DND-41 (cell line): ENCODE results near the gene RPL5.

ENCODE experiments used
- ATAC-seq: fragments of 200-7000 bp; cut with Tn5 transposase; 3 replicates; pipeline ENCODE4 v1.9.1; 2021; ENCODE audit warnings: low read depth; ENCODE audit not compliant: insufficient read depth
- DNase-seq: peaks from one replicate; pipeline ENCODE4 v3.0.0-alpha.2; 2020
- H2AFZ ChIP-seq: 2 replicates; pipeline ENCODE4 v1.6.0; 2012; ENCODE audit warnings: low read depth, low read length
- H3K27ac ChIP-seq: 2 replicates; pipeline ENCODE4 v1.5.1; 2012; ENCODE audit warnings: low read length, inconsistent platforms
- H3K27me3 ChIP-seq: fragments of 200-600 bp; sonication (generic); 2 replicates; pipeline ENCODE4 v1.6.0; 2012; ENCODE audit warnings: low read length, mild to moderate bottlenecking, inconsistent platforms; ENCODE audit not compliant: insufficient read depth, poor library complexity
- H3K36me3 ChIP-seq: 2 replicates; pipeline ENCODE4 v1.5.1; 2012; ENCODE audit warnings: low read length, inconsistent platforms; ENCODE audit not compliant: insufficient read depth
- H3K4me1 ChIP-seq: 2 replicates; pipeline ENCODE4 v1.5.1; 2012; ENCODE audit warnings: mild to moderate bottlenecking, low read length; ENCODE audit not compliant: insufficient read depth
- H3K4me2 ChIP-seq: 2 replicates; pipeline ENCODE4 v1.6.0; 2012; ENCODE audit warnings: mild to moderate bottlenecking, moderate library complexity, low read length, inconsistent platforms; ENCODE audit not compliant: insufficient read depth
- H3K4me3 ChIP-seq, 2 experiments: fragments of 200-600 bp in 1 of 2; shearing (Covaris generic) in 1 of 2; 2 replicates each; pipeline ENCODE4 v1.5.1; 2012 to 2016; ENCODE audit warnings: inconsistent platforms in 2 of 2, low read length in 2 of 2, mild to moderate bottlenecking in 2 of 2, low read depth in 1 of 2, moderate library complexity in 1 of 2
- H3K79me2 ChIP-seq: 2 replicates; pipeline ENCODE4 v1.6.0; 2012; ENCODE audit warnings: low read length, inconsistent platforms; ENCODE audit not compliant: insufficient read depth
- H3K9ac ChIP-seq: 2 replicates; pipeline ENCODE4 v1.6.0; 2012; ENCODE audit warnings: low read depth, mild to moderate bottlenecking, inconsistent platforms, low read length, moderate library complexity
- H3K9me3 ChIP-seq: 2 replicates; pipeline ENCODE4 v1.5.1; 2012; ENCODE audit warnings: low read length, moderate library complexity, mild to moderate bottlenecking, inconsistent platforms; ENCODE audit not compliant: insufficient read depth, severe bottlenecking
- H4K20me1 ChIP-seq: 2 replicates; pipeline ENCODE4 v1.6.0; 2012; ENCODE audit warnings: low read length; ENCODE audit not compliant: insufficient read depth
- CTCF ChIP-seq: IDR thresholded peaks from 2 replicates; pipeline ENCODE4 v1.5.1; 2012; ENCODE audit warnings: borderline replicate concordance, low read length, moderate library complexity, mild to moderate bottlenecking; ENCODE audit not compliant: poor library complexity, severe bottlenecking; ENCODE audit errors: extremely low read depth
- EZH2 ChIP-seq: IDR thresholded peaks from 3 replicates; pipeline ENCODE4 v1.6.1; 2012; ENCODE audit warnings: borderline replicate concordance, low read depth, mild to moderate bottlenecking, moderate library complexity, low read length, inconsistent platforms; ENCODE audit not compliant: severe bottlenecking

Gene RPL5

GRCh38 chr1:92831368-92831761, 475 bp upstream of the RPL5 start:
- peak overlapping the region; percentile 88 for H2AFZ ChIP-seq
- DNase-seq: no peak
- H3K27me3 ChIP-seq: no peaks in the 10 kb centered on the region
- H3K9ac ChIP-seq: peak overlapping the region; percentile 82
- peak overlapping the region; percentile 63 for H3K4me2 ChIP-seq
- H3K36me3 ChIP-seq: peaks cover 44% of the 10 kb centered on the region
- H3K79me2 ChIP-seq: peaks cover 45% of the 10 kb centered on the region
- no peaks in the 10 kb centered on the region for H3K9me3 ChIP-seq
- peaks cover 36% of the 10 kb centered on the region for H3K4me1 ChIP-seq
- peak overlapping the region; percentile 97; the same call in 1 of the 2 replicates for H3K27ac ChIP-seq
- no peak for ATAC-seq
- TF ChIP-seq EZH2 (no peak), CTCF (no peak)
- peaks cover 42% of the 10 kb centered on the region for H4K20me1 ChIP-seq
- peak overlapping the region; percentile 78 to 83; a peak in 3 of 4 replicates for H3K4me3 ChIP-seq

DNA sequence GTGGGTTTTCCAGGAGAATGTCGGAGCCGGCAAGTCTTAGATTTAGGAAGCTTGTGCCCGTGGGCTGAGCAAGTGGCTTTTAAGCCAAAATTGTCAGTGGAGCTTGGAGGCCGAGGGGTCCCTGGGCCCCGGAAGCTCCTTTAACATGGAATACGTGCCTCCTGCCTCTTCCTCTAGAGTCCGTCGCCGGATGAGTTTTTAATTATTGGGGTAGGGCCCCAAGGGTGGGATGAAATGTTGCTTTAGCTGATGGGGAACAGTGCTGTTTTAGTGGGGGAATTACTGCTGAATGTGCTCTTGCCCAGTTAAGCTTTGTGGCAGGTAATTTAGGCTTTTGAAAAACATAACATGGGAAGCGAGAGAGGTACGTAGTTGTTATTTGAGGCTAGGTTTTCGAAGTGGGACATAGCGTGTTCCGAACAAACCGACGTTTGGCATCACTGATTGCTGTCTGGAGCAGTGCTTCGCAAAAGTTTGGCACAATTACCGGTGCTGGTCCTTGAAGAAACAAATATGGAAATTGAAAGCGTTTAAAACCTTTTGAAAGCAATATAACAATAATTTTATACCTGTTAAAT, 786 bp downstream of the RPL5 start:
- Histone ChIP-seq H3K79me2 (peaks cover 58% of the 10 kb centered on the region), H3K4me3 (peak overlapping the region; percentile 78 to 83), H3K4me1 (peaks cover 49% of the 10 kb centered on the region), H3K27me3 (no peaks in the 10 kb centered on the region), H3K27ac (peak overlapping the region; percentile 97), H3K4me2 (peak overlapping the region; percentile 76), H3K36me3 (peaks cover 57% of the 10 kb centered on the region), H2AFZ (peak overlapping the region; percentile 88), H3K9ac (peak overlapping the region; percentile 82), H3K9me3 (no peaks in the 10 kb centered on the region), H4K20me1 (peaks cover 54% of the 10 kb centered on the region)
- DNase-seq (no peak), ATAC-seq (peak; percentile 6; the same call in 2 of the 3 replicates)
- TF ChIP-seq CTCF (no peak), EZH2 (no peak)

GRCh38 chr1:92833840-92834239, 2.0 kb downstream of the RPL5 start:
- no peaks in the 10 kb centered on the region for H3K9me3 ChIP-seq
- no peak for DNase-seq
- peaks cover 70% of the 10 kb centered on the region for H3K79me2 ChIP-seq
- H3K4me2 ChIP-seq: peak overlapping the region; percentile 76
- H3K4me1 ChIP-seq: peaks cover 59% of the 10 kb centered on the region
- peaks cover 69% of the 10 kb centered on the region for H3K36me3 ChIP-seq
- H3K27me3 ChIP-seq: no peaks in the 10 kb centered on the region
- H4K20me1 ChIP-seq: peaks cover 66% of the 10 kb centered on the region
- peak overlapping the region; percentile 97; the same call in 1 of the 2 replicates for H3K27ac ChIP-seq
- H3K4me3 ChIP-seq: peak overlapping the region; percentile 78 to 83; a peak in 3 of 4 replicates
- H2AFZ ChIP-seq: no peak overlapping the region
- no peak for ATAC-seq
- no peak for TF ChIP-seq EZH2
- TF ChIP-seq CTCF: no peak
- H3K9ac ChIP-seq: peak overlapping the region; percentile 82
